Suppressor macrophage (primary cell): ENCODE measurements around the gene RTN4RL1.
"Not testable (repeated sequence)": the region's sequence is repeated elsewhere in the genome, so short reads cannot be mapped to it uniquely, and the experiment has no call there.

ENCODE experiments used
- DNase-seq, 4 experiments: peaks; one replicate each; pipeline ENCODE4 v3.0.0-alpha.2; 2020 to 2022

The RTN4RL1 gene

GRCh38 chr17:1997927-1998742 lies 27.0 kb downstream of the RTN4RL1 start:
- DNase-seq: peak in 1 of 4 experiments; percentile 22

GRCh38 chr17:1997289-1997926 lies 27.7 kb downstream of the RTN4RL1 start:
- no peak for DNase-seq

GRCh38 chr17:1996800-1997288 lies 28.3 kb downstream of the RTN4RL1 start:
- DNase-seq: no peak

- DNase-seq: no peak
These were observed 29.0 kb downstream of the RTN4RL1 start for GRCh38 chr17:1995907-1996799.

GRCh38 chr17:1995321-1995892 lies 29.7 kb downstream of the RTN4RL1 start:
- DNase-seq: no peak

- no peak for DNase-seq
These were observed 30.4 kb downstream of the RTN4RL1 start for GRCh38 chr17:1994707-1995106.

- no peak for DNase-seq
These were observed 32.6 kb downstream of the RTN4RL1 start for GRCh38 chr17:1992541-1992940.

GRCh38 chr17:1989135-1989534 lies 36.0 kb downstream of the RTN4RL1 start:
- no peak for DNase-seq

GRCh38 chr17:1986783-1987451 lies 38.2 kb downstream of the RTN4RL1 start:
- DNase-seq: no peak

- no peak for DNase-seq
These were observed 39.4 kb downstream of the RTN4RL1 start for GRCh38 chr17:1985686-1986085.

- no peak for DNase-seq
These were observed 40.0 kb downstream of the RTN4RL1 start for GRCh38 chr17:1985093-1985492.

- not testable (repeated sequence) for DNase-seq
These were observed 42.3 kb downstream of the RTN4RL1 start for GRCh38 chr17:1982793-1983366.

- no peak for DNase-seq
These were observed 44.4 kb downstream of the RTN4RL1 start for GRCh38 chr17:1980665-1981250.

GRCh38 chr17:1979182-1979985 lies 45.8 kb downstream of the RTN4RL1 start:
- DNase-seq: no peak

- no peak for DNase-seq
These were observed 46.7 kb downstream of the RTN4RL1 start for GRCh38 chr17:1978396-1978949.

GRCh38 chr17:1977583-1978395 lies 47.3 kb downstream of the RTN4RL1 start:
- no peak for DNase-seq

GRCh38 chr17:1976683-1977064 lies 48.5 kb downstream of the RTN4RL1 start:
- no peak for DNase-seq

- DNase-seq: no peak
These were observed 49.0 kb downstream of the RTN4RL1 start for GRCh38 chr17:1976000-1976682.

GRCh38 chr17:1975573-1975972 lies 49.6 kb downstream of the RTN4RL1 start:
- no peak for DNase-seq
